GM19043 (cell line): ENCODE measurements around the gene PFKFB3.
"Not testable (repeated sequence)": the region's sequence is repeated elsewhere in the genome, so short reads cannot be mapped to it uniquely, and the experiment has no call there.

Experiments
- ATAC-seq: cut with Tn5 transposase; IDR thresholded peaks from one replicate; pipeline ENCODE4 v1.9.1; 2021; ENCODE audit warnings: low read depth; ENCODE audit not compliant: unreplicated experiment

PFKFB3 gene

DNA sequence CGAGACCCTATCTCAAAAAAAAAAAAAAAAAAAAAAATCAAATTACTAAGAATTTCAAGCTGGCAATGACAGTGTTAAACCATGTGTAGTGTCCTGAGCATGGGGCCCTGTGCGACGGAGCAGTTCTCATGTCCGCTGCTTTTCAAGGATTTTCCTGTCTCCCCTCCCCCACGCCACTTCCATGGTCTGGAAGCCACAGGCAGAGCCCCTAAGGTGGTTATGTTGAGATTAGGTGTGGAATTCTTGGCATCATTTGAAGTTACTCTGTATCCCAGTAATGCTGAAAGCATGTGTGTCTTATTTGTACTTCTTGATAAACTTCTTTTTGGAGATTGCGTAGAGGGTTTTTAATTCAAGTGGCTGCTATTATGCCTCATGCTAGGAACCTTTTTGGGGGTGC lies 65.2 kb downstream of the PFKFB3 start:
- no peak for ATAC-seq

GRCh38 chr10:6269432-6269831 lies 66.7 kb downstream of the PFKFB3 start:
- ATAC-seq, result no peak

DNA sequence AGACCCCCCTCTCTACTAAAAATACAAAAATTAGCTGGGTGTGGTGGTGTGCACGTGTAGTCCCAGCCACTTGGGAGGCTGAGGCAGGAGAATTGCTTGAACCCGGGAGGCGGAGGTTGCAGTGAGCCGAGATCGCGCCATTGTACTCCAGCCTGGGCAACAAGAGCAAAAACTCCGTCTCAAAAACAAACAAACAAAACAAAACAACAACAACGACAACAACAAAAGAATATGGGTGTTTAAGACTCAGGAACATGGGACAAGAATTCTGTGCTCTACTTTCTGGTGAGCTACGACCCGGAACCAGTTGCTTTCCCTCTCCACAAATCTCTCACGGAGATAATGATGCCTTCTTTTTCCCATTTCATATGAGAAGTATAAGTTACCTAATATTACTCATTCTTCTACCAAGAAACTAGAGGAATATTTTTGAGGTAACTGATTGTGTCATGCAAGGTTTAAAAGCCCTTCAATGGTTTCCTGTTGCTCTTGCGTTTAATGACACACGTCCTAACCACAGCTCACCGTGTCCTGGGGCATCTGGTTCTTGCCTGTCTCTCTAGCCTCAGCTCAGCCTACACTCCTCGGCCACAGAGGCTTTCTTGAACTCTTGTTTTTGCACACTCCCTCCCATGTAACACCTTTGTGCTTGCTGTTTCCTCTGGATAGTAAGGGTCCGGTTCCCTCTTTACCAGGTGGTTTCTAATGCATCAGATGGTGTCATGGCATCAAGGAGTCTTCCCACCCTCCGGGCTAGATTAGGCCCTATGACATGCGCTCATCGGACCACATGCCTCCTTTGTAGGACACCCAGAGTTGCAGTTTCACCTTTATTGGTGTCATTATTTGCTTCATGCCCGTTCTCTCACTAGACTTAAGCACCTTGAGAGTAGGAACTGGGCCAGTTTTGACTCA lies 67.5 kb downstream of the PFKFB3 start:
- ATAC-seq, result peak; percentile 52

- ATAC-seq, result no peak
These were observed 68.2 kb downstream of the PFKFB3 start for GRCh38 chr10:6270951-6271350.

- ATAC-seq, result no peak
These were observed 68.9 kb downstream of the PFKFB3 start for GRCh38 chr10:6271663-6272062.

- ATAC-seq, result no peak
These were observed 69.4 kb downstream of the PFKFB3 start for GRCh38 chr10:6272126-6272525.

- no peak for ATAC-seq
These were observed 70.6 kb downstream of the PFKFB3 start for GRCh38 chr10:6273351-6273750.

GRCh38 chr10:6274040-6274439 lies 71.3 kb downstream of the PFKFB3 start:
- no peak for ATAC-seq

- ATAC-seq, result no peak
These were observed 71.8 kb downstream of the PFKFB3 start for GRCh38 chr10:6274484-6274883.

DNA sequence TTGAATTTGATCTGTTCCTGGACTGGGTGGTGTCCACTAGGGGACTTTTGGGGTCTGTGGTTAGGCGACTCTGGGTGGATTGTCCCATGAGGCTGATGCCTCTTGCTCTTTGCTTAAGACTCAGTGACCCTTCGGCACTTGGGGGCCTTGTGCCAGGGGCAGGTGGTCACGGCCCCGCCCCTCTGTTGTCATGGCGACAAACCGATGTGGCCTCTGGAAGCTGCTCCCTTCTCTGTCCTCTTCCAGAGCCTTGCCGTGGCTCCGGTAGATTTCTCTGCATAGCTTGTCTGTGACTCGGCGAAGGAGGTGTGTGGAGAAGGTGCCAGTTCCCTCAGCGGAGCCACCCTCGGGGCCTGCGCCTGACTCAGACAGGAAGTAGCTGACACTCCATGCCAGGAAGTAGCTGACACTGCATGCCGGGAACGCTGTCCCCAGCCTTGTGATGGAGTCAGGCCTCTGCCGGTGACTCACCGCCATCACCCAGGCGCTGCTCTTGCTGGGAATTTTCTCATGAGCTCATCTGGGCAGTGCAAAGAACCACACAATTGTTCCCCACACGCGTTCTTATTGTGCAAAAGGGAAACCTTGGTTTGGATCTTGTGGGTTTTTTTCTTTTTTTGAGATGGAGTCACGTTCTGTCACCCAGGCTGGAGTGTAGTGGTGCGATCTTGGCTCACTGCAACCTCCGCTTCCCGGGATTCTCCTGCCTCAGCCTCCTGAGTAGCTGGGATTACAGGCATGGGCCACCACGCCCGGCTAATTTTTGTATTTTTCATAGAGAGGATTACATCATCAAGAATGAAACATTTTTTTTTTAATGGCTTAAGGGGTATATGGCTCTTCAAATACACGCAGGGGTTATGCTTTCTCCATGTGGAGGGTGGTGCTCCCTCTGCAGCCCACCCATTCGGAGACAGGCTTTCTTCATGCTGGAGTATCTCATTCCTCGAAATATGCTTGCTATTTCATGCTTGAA lies 72.6 kb downstream of the PFKFB3 start:
- peak; percentile 75 for ATAC-seq

- no peak for ATAC-seq
These were observed 73.6 kb downstream of the PFKFB3 start for GRCh38 chr10:6276356-6276755.

- ATAC-seq, result no peak
These were observed 75.9 kb downstream of the PFKFB3 start for GRCh38 chr10:6278519-6279120.

- ATAC-seq, result no peak
These were observed 77.0 kb downstream of the PFKFB3 start for GRCh38 chr10:6279540-6280267.

GRCh38 chr10:6280291-6280690 lies 77.6 kb downstream of the PFKFB3 start:
- ATAC-seq, result no peak

DNA sequence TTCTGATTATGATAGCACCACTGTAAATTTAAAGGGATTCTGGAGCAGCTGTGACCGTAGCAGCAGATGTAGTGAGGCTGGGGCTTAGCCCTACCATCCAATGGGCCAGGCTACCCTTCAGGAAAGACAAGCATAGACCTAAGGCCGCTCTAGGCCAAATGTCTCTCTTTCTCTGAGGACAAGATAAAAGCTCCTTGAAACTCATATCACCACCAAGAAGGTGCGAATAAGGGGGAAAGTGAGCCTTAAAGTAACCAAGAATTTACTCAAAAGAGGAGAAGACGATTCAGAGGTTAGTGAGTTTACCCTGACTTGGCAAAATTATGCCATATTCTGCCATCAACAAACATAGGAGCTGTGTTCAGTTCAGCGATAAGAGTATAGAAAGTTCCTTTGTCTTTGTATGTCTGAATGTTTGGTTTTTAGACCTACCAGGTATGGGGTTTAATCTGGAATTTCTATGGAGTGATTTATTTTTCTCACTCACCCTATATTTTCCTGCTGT lies 79.8 kb downstream of the PFKFB3 start:
- ATAC-seq, result no peak

DNA sequence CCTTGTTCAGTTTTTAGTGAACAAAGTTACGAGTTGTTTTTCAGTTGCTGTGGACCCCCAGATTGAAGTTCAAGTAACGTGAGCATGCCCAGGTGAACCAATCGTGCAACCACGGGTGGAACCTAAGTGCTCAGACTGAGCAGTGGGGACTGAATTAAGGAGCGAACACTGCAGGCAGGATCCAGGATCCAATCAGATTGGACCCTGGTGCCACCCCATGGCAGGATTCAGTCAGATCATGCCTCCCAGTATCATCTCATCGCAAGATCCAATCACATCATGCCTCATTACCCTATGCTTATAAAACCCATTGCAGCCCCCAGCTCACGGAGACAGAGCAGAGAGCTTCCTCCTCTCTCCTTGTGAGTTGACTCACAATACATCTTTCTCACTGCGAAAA lies 80.9 kb downstream of the PFKFB3 start:
- ATAC-seq, result no peak

DNA sequence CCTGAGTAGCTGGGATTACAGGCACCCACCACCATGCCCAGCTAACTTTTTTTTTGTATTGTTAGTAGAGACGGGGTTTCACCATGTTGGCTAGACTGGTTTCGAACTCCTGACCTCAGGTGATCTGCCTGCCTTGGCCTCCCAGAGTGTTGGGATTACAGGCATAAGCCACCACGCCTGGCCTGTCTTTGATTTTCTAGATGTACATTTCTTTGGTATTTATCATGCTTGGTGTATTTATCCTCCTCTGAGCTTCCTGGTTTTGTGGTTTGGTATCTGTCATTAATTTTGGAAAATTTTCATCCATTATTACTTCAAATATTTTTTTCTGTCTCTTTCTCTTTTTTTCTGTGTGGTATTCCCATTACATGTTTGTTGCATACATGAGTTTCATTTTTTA lies 87.9 kb downstream of the PFKFB3 start:
- ATAC-seq, result not testable (repeated sequence)

DNA sequence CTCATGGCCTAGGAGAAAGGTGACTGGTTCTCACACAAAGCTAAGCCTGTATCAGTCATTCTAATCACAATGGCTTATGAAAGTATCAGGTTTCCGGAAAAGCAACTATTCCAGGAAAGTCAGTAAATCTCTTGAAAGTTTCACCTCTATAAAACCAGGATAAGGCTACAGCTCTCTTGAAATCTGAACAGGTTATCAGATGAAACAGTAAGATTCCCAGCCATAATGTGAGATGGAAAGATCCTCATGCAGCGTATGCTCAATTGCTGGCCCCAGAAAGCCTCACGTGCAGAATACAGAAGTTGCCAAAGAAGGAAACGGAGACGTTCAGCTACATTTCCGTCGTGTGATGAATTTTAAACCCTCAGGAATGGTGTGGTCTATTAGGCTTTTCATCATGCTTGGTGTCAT lies 90.0 kb downstream of the PFKFB3 start:
- no peak for ATAC-seq

DNA sequence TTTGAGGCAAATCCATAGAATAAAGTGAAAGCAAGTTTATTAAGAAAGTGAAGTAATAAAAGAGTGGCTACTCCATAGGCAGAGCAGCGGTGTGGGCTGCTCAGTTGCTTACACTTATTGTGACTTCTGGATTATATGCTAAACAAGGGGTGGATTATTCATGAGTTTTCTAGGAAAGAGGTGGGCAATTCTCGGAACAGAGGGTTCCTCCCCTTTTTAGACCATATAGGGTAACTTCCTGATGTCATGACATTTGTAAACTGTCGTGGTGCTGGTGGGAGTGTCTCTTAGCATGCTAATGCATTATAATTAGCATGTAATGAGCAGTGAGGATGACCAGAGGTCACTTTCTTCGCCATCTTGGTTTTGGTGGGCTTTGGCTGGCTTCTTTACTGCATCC lies 93.7 kb downstream of the PFKFB3 start:
- ATAC-seq, result not testable (repeated sequence)

GRCh38 chr10:6296828-6297251 lies 94.1 kb downstream of the PFKFB3 start:
- ATAC-seq, result no peak
